GM12878 (cell line): ENCODE measurements around the gene VPS13C. TPM values are rescaled to one million over a fixed set of nuclear protein-coding genes. Genes with fewer than 3 reads are reported as not detected.

ENCODE experiments used
- ATAC-seq: fragments of 200-7000 bp; cut with Tn5 transposase; 3 replicates; pipeline ENCODE4 v1.9.1; 2020; ENCODE audit warnings: mild to moderate bottlenecking, moderate library complexity
- BruUV-seq: library from RNA; stranded (reverse); fragments of 400-500 nt; replicated peaks from 2 replicates; lab custom pipeline; 2021; lab: Mats Ljungman, UMichigan
- CTCF ChIA-PET: fragments of 300-600 bp; sonication (Branson Sonifier 250); formaldehyde crosslinking; extraction: SDS; loops from one replicate; lab custom pipeline; 2021; ENCODE audit warnings: inconsistent platforms; lab: Yijun Ruan, JAX
- POLR2A ChIA-PET: fragments of 350-600 bp; formaldehyde crosslinking; extraction: SDS; loops from one replicate; lab custom pipeline; 2021; ENCODE audit warnings: inconsistent platforms; lab: Charles Lee
- RAD21 ChIA-PET: fragments of 300-600 bp; sonication (Branson Sonifier 250); formaldehyde crosslinking; loops from one replicate; lab custom pipeline; 2023; ENCODE audit warnings: antibody characterized with exemption; ENCODE audit not compliant: unreplicated experiment; lab: Charles Lee
- SMC1A ChIA-PET: fragments of 300-600 bp; sonication (Branson Sonifier 250); formaldehyde crosslinking; loops from one replicate; lab custom pipeline; 2023; ENCODE audit not compliant: unreplicated experiment, uncharacterized antibody; lab: Charles Lee
- DNase-seq: peaks from one replicate; pipeline ENCODE4 v3.0.0-alpha.2; 2011; ENCODE audit warnings: low read depth, low spot score
- FAIRE-seq: peaks from 3 replicates; lab custom pipeline; 2011; peaks lifted over from hg19 to GRCh38; lab: Jason Lieb, UNC
- H2AFZ ChIP-seq: 2 replicates; pipeline ENCODE4 v1.6.0; 2011; ENCODE audit warnings: low read depth, low read length, control low read depth; ENCODE audit not compliant: control insufficient read depth
- H3K27ac ChIP-seq: 2 replicates; pipeline ENCODE4 v1.5.1; 2011; ENCODE audit warnings: control low read depth; ENCODE audit not compliant: control insufficient read depth, insufficient read depth
- H3K27me3 ChIP-seq, 2 experiments: replicated peaks in 1 of 2; 2 replicates each; pipeline versions ENCODE4 v1.6.0 to v1.6.1; 2011; ENCODE audit warnings: low read length in 1 of 2; ENCODE audit not compliant: control insufficient read depth in 2 of 2, insufficient read depth in 2 of 2
- H3K36me3 ChIP-seq, 2 experiments: 2 replicates each; pipeline ENCODE4 v1.5.1; 2011; ENCODE audit warnings: low read length in 1 of 2; ENCODE audit not compliant: control insufficient read depth in 2 of 2, insufficient read depth in 2 of 2
- H3K4me1 ChIP-seq: 2 replicates; pipeline ENCODE4 v1.6.1; 2011; ENCODE audit warnings: mild to moderate bottlenecking, low read length, moderate library complexity, mixed read lengths; ENCODE audit not compliant: control insufficient read depth, insufficient read depth
- H3K4me2 ChIP-seq: 2 replicates; pipeline ENCODE4 v1.6.0; 2011; ENCODE audit warnings: control low read depth; ENCODE audit not compliant: control insufficient read depth, insufficient read depth
- H3K4me3 ChIP-seq: fragments of 200-600 bp; sonication (generic); 2 replicates; pipeline ENCODE4 v1.5.1; 2016
- H3K79me2 ChIP-seq: 2 replicates; pipeline ENCODE4 v1.6.0; 2011; ENCODE audit warnings: low read length; ENCODE audit not compliant: control insufficient read depth, insufficient read depth
- H3K9ac ChIP-seq: 2 replicates; pipeline ENCODE4 v1.8.0; 2011; ENCODE audit warnings: low read length, control low read depth, mixed read lengths; ENCODE audit not compliant: control insufficient read depth, insufficient read depth
- H3K9me3 ChIP-seq: replicated peaks from 3 replicates; pipeline ENCODE4 v1.5.1; 2011; ENCODE audit warnings: mild to moderate bottlenecking, low read length; ENCODE audit not compliant: control insufficient read depth, insufficient read depth
- H4K20me1 ChIP-seq: 2 replicates; pipeline ENCODE4 v1.6.0; 2011; ENCODE audit not compliant: control insufficient read depth, insufficient read depth
- CEBPB ChIP-seq, 2 experiments: fragments of 150-350 bp in 1 of 2; IDR thresholded peaks; 2 replicates each; pipeline ENCODE4 v1.6.1; 2012 to 2014; ENCODE audit warnings: low read depth in 2 of 2, low read length in 2 of 2, borderline replicate concordance in 1 of 2, inconsistent platforms in 1 of 2
- IRF4 ChIP-seq: IDR thresholded peaks from 2 replicates; pipeline ENCODE4 v1.6.1; 2011; ENCODE audit warnings: low read depth, low read length
- RELA ChIP-seq: fragments of 450-650 bp; IDR thresholded peaks from 2 replicates; pipeline ENCODE4 v1.8.0; 2014; ENCODE audit warnings: borderline replicate concordance; ENCODE audit not compliant: partially characterized antibody
- ZNF24 ChIP-seq: fragments of 450-650 bp; IDR thresholded peaks from 2 replicates; pipeline ENCODE4 v1.6.1; 2017; ENCODE audit warnings: antibody characterized with exemption, mild to moderate bottlenecking
- ZNF274 ChIP-seq: IDR thresholded peaks from one replicate; pipeline ENCODE4 v1.8.0; 2011; ENCODE audit not compliant: insufficient read length, insufficient read depth
- WGBS: methylation state at CpG from one replicate; pipeline ENCODE4 v1.1.6; 2016; ENCODE audit warnings: low lambda C conversion rate; ENCODE audit not compliant: insufficient replicate concordance, insufficient coverage; ENCODE audit errors: missing lambda C conversion rate; 5-methylcytosine and 5-hydroxymethylcytosine counted together
- in situ Hi-C: fragments of 300-500 bp; cut with MboI; formaldehyde crosslinking; loops from 9 replicates; pipeline ENCODE4 v1.14.3; 2018; ENCODE audit warnings: mixed read lengths
- intact Hi-C: fragments of 100-400 bp; cut with micrococcal nuclease; formaldehyde crosslinking; loops from one replicate; pipeline ENCODE4 v1.14.2; 2022; ENCODE audit not compliant: unreplicated experiment
- polyA plus RNA-seq, 11 experiments: library from polyadenylated mRNA; depleted of rRNA in 4 of 11; unstranded in 6 of 11; stranded (reverse) in 5 of 11; fragments of >200 nt; fragmentation: Nextera tagmentation in 4 of 11; fragmentation: Illumina TruSeq in 1 of 11; extraction: Ambion mirVana in 4 of 11; extraction: Trizol in 1 of 11; gene quantifications; 1 replicate in 1 of 11; 2 replicates in 10 of 11; pipeline versions ENCODE4 v1.2.1 to v1.2.3, GENCODE V29; 2011 to 2016; ENCODE audit warnings: inconsistent platforms in 2 of 11, missing spikeins in 2 of 11, low read depth in 1 of 11
- total RNA-seq, 4 experiments: library from RNA; depleted of rRNA in 3 of 4; stranded (reverse); fragments of >200 nt in 3 of 4; fragmentation: Illumina TruSeq in 1 of 4; extraction: Trizol in 1 of 4; gene quantifications; 2 replicates each; pipeline versions ENCODE4 v1.2.1 to v1.2.3, GENCODE V29; 2013 to 2021

The VPS13C gene
- total and polyA plus RNA-seq, 10 of the 15 experiments (the other 5 are each of a cell fraction or from before 2014, with no cell fraction given), result 9.3 to 53.1 (median 31.8) TPM

DNA sequence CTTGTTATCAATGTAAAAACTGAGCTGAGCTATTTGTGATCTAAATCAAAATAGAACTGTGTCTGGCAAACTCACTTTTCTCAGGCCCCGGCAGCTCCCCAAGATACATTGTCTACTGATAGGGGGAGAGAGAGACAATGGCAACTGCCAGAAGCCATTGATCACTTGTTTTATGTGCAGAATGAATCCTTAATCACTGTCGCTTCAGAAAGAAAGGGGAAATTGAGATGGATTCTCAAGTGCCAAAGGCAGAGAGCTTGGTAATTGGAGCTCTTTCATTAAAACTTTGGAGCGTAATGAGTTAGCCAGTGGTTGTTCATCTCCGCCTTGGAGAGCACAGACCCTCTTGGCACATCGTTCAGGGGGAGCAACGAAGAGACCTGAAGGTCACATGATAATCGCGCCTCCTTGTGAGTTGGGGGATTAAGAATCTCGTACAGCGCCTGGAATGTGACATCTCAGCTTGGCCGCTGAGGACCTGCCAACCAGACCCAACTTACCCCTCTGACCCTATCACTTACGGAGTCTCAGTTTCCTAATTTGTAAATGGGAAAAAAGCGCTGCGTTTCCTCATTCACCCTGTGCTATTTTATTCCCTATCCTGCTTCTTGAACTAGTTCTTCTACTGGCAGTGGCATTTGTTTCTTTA lies 252.8 kb downstream of the VPS13C start:
- no peak overlapping the region for H3K9ac ChIP-seq
- no peaks in the 10 kb centered on the region for H3K36me3 ChIP-seq
- SMC1A ChIA-PET, result no interaction called here
- H4K20me1 ChIP-seq, result no peaks in the 10 kb centered on the region
- no peak overlapping the region for H2AFZ ChIP-seq
- POLR2A ChIA-PET, result no interaction called here
- no peaks in the 10 kb centered on the region for H3K79me2 ChIP-seq
- no peak overlapping the region for H3K4me3 ChIP-seq
- CTCF ChIA-PET, result interaction anchor here (1.2 kb wide), 1 partner anchor 31 kb away, joined by 4 read pairs; no protein-coding TSS in a partner anchor
- H3K4me1 ChIP-seq, result no peaks in the 10 kb centered on the region
- in situ Hi-C loops (no loop called here), intact Hi-C loops (no loop called here)
- H3K4me2 ChIP-seq, result no peak overlapping the region
- no peak for ATAC-seq
- no TSS peak for BruUV-seq
- WGBS, result 63% methylated on average over 14 of the region's 14 CpGs
- H3K27me3 ChIP-seq, result no peaks in the 10 kb centered on the region; a peak in 1 of 4 replicates
- no peak overlapping the region for H3K27ac ChIP-seq
- RAD21 ChIA-PET, result no interaction called here
- no peak for FAIRE-seq
- H3K9me3 ChIP-seq, result no peaks in the 10 kb centered on the region
- no peak for TF ChIP-seq ZNF274
- no peak for TF ChIP-seq RELA
- TF ChIP-seq ZNF24, result no peak
- no peak for TF ChIP-seq CEBPB (IDR thresholded peaks at IDR 0.05; ENCODE audit: borderline replicate concordance in 1 of 2, low read depth in 2 of 2, low read length in 2 of 2)
- no peak for TF ChIP-seq IRF4
- DNase-seq, result no peak

Other genes starting within 250 kb of the VPS13C start
- not detected in 2 replicates for gene C2CD4A, start 6.5 kb upstream of the VPS13C start, total RNA-seq (2014; rRNA removed)
- not detected in 2 replicates for gene C2CD4A, start 6.5 kb upstream of the VPS13C start, total RNA-seq (2014; rRNA removed; fragmentation: Illumina TruSeq; extraction: Trizol)
- not detected in 2 replicates for gene C2CD4A, start 6.5 kb upstream of the VPS13C start, total RNA-seq (2021)
- gene C2CD4A, start 6.5 kb upstream of the VPS13C start, polyA plus RNA-seq (2011; rRNA removed), result not detected in 2 replicates
- not detected in 2 replicates for gene C2CD4A, start 6.5 kb upstream of the VPS13C start, polyA plus RNA-seq (2014; fragmentation: Illumina TruSeq; extraction: Trizol)
- not detected for gene C2CD4A, start 6.5 kb upstream of the VPS13C start, polyA plus RNA-seq (2014; fragmentation: Nextera tagmentation; extraction: Ambion mirVana)
- gene C2CD4A, start 6.5 kb upstream of the VPS13C start, polyA plus RNA-seq (2014; rRNA removed), result not detected in 2 replicates
- gene C2CD4A, start 6.5 kb upstream of the VPS13C start, polyA plus RNA-seq (2016; fragmentation: Nextera tagmentation; extraction: Ambion mirVana), result not detected
- gene C2CD4B, start 104.8 kb upstream of the VPS13C start, total RNA-seq (2014; rRNA removed), result not detected in 2 replicates
- not detected in 2 replicates for gene C2CD4B, start 104.8 kb upstream of the VPS13C start, total RNA-seq (2014; rRNA removed; fragmentation: Illumina TruSeq; extraction: Trizol)
- gene C2CD4B, start 104.8 kb upstream of the VPS13C start, total RNA-seq (2021), result not detected in 2 replicates
- gene C2CD4B, start 104.8 kb upstream of the VPS13C start, polyA plus RNA-seq (2011; rRNA removed), result not detected in 2 replicates
- gene C2CD4B, start 104.8 kb upstream of the VPS13C start, polyA plus RNA-seq (2014; fragmentation: Illumina TruSeq; extraction: Trizol), result not detected in 2 replicates
- not detected for gene C2CD4B, start 104.8 kb upstream of the VPS13C start, polyA plus RNA-seq (2014; fragmentation: Nextera tagmentation; extraction: Ambion mirVana)
- gene C2CD4B, start 104.8 kb upstream of the VPS13C start, polyA plus RNA-seq (2014; rRNA removed), result not detected in 2 replicates
- gene C2CD4B, start 104.8 kb upstream of the VPS13C start, polyA plus RNA-seq (2016; fragmentation: Nextera tagmentation; extraction: Ambion mirVana), result not detected